Gastrocnemius medialis (tissue), 4 donors: ENCODE results near the gene LRWD1. TPM values are rescaled to one million over a fixed set of nuclear protein-coding genes. Genes with fewer than 3 reads are reported as not detected.

Source experiments
- ATAC-seq, 2 donors: fragments of 150-250 bp; one replicate each; pipeline ENCODE4 v1.9.1; 2016
- DNase-seq, 2 donors: peaks; one replicate each; pipeline ENCODE4 v3.0.0-alpha.2; 2019
- H3K27ac ChIP-seq, 4 donors: fragments of 200-600 bp; sonication (generic); 1 replicate in 1 of 4; 2 replicates in 3 of 4; pipeline ENCODE4 v1.5.1; 2016 to 2018; ENCODE audit warnings: mild to moderate bottlenecking in 2 of 4, moderate library complexity in 1 of 4
- H3K27me3 ChIP-seq, 3 donors: fragments of 200-600 bp; sonication (generic) in 2 of 3; 1 replicate in 1 of 3; 2 replicates in 2 of 3; pipeline versions ENCODE4 v1.5.1 to v1.6.0; 2016 to 2019; ENCODE audit warnings: mild to moderate bottlenecking in 1 of 3, moderate library complexity in 1 of 3
- H3K36me3 ChIP-seq, 2 donors: fragments of 200-600 bp; sonication (generic) in 1 of 2; one replicate each; pipeline ENCODE4 v1.5.1; 2017 to 2018
- H3K4me1 ChIP-seq, 2 donors: fragments of 200-600 bp; sonication (generic) in 1 of 2; one replicate each; pipeline ENCODE4 v1.5.1; 2016 to 2017; ENCODE audit warnings: mild to moderate bottlenecking in 2 of 2
- H3K4me3 ChIP-seq, 4 donors: fragments of 200-600 bp; sonication (generic) in 3 of 4; 1 replicate in 1 of 4; 2 replicates in 3 of 4; pipeline ENCODE4 v1.5.1; 2016 to 2019; ENCODE audit warnings: mild to moderate bottlenecking in 2 of 4
- H3K9me3 ChIP-seq, 3 donors: fragments of 200-600 bp; sonication (generic) in 2 of 3; 1 replicate in 1 of 3; 2 replicates in 2 of 3; pipeline ENCODE4 v1.5.1; 2016 to 2019
- POLR2A ChIP-seq, 2 donors: fragments of 450-650 bp; IDR thresholded peaks; one replicate each; pipeline ENCODE4 v1.6.1; 2017; ENCODE audit warnings: antibody characterized with exemption in 2 of 2, mild to moderate bottlenecking in 2 of 2, moderate library complexity in 2 of 2
- in situ Hi-C, 4 donors: fragments of 200-750 bp; cut with MboI; loops; one replicate each; pipeline versions ENCODE4 v1.15.0 to v1.8.0; 2017; ENCODE audit warnings: low sequenced_read_pairs in 4 of 4
- intact Hi-C: fragments of 100-400 bp; cut with DNase I; formaldehyde crosslinking; loops from one replicate; pipeline ENCODE4 v1.15.1; 2023; ENCODE audit warnings: low total_unique reads
- total RNA-seq, 4 donors: library from RNA; depleted of rRNA; stranded (reverse); fragments of >200 nt; gene quantifications; one replicate each; pipeline versions ENCODE4 v1.1.0 to v1.2.3, GENCODE V29; 2016
- TF ChIP-seq, protein P1 (sequence below), 5 experiments: fragments of 450-650 bp in 3 of 5; fragments of 200-600 bp in 2 of 5; sonication (generic) in 2 of 5; IDR thresholded peaks in 4 of 5; conservative IDR thresholded peaks in 1 of 5; 1 replicate in 4 of 5; 2 replicates in 1 of 5; pipeline ENCODE4 v1.5.1; 2016 to 2019; ENCODE audit warnings: antibody characterized with exemption in 5 of 5, mild to moderate bottlenecking in 3 of 5, moderate library complexity in 3 of 5

Gene LRWD1
- total RNA-seq, 4 donors from 2014 or later: 7.5 to 24.5 (median 18.0) TPM

DNA sequence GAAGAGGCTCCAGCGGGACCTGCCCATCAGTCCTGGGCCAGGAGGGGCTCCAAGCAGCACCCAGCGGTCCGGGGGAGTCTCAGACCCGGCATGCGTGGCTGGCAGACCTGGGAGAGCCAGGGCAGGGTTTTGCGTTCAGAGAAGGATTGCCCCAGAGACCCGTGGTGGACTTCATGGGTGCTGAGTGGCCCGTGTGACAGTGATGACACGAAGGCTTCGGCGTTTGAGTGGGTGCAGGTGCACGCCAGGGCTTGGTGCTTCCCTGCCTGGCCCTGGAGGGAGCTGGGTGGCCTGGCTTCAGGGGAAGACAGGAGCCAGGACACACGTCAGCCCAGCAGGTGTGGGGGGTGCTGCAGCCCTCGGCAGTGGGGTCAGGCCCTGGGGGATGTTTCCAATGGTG lies 17.5 kb upstream of the LRWD1 start:
- Histone ChIP-seq H3K9me3 (no peaks in the 10 kb centered on the region), H3K36me3 (no peaks in the 10 kb centered on the region), H3K27me3 (no peaks in the 10 kb centered on the region), H3K4me3 (no peak overlapping the region), H3K4me1 (no peaks in the 10 kb centered on the region), H3K27ac (no peak overlapping the region)
- TF ChIP-seq, protein P1, sequence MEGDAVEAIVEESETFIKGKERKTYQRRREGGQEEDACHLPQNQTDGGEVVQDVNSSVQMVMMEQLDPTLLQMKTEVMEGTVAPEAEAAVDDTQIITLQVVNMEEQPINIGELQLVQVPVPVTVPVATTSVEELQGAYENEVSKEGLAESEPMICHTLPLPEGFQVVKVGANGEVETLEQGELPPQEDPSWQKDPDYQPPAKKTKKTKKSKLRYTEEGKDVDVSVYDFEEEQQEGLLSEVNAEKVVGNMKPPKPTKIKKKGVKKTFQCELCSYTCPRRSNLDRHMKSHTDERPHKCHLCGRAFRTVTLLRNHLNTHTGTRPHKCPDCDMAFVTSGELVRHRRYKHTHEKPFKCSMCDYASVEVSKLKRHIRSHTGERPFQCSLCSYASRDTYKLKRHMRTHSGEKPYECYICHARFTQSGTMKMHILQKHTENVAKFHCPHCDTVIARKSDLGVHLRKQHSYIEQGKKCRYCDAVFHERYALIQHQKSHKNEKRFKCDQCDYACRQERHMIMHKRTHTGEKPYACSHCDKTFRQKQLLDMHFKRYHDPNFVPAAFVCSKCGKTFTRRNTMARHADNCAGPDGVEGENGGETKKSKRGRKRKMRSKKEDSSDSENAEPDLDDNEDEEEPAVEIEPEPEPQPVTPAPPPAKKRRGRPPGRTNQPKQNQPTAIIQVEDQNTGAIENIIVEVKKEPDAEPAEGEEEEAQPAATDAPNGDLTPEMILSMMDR (IDR thresholded peaks at IDR 0.05 in 4 of 5, conservative IDR thresholded peaks at IDR 0.05 in 1 of 5): no peak
- no peak for TF ChIP-seq POLR2A (IDR thresholded peaks at IDR 0.05)
- ATAC-seq (no peak), DNase-seq (no peak)
- intact Hi-C loops: no loop called here
- in situ Hi-C loops: no loop called here

DNA sequence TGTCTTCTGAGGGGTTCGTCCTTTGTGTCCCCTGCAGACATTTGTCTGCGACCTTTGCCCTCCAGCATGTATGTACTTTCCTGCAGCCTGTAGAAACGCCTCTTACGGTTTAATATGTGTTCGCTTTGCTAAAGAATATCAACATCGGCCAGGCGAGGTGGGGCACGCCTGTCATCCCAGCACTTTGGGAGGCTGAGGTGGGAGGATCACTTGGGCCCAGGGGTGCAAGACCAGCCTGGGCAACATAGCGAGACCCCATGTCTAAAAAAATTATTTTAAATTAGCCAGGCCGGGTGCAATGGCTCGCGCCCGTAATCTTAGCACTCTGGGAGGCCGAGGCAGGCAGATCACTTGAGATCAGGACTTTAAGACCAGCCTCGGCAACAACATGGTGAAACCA lies 15.6 kb upstream of the LRWD1 start:
- Histone ChIP-seq H3K9me3 (no peaks in the 10 kb centered on the region), H3K27ac (no peak overlapping the region), H3K4me1 (no peaks in the 10 kb centered on the region), H3K27me3 (no peaks in the 10 kb centered on the region), H3K36me3 (no peaks in the 10 kb centered on the region), H3K4me3 (no peak overlapping the region)
- intact Hi-C loops (no loop called here), in situ Hi-C loops (no loop called here)
- no peak for TF ChIP-seq POLR2A (IDR thresholded peaks at IDR 0.05)
- TF ChIP-seq, protein P1 (IDR thresholded peaks at IDR 0.05 in 4 of 5, conservative IDR thresholded peaks at IDR 0.05 in 1 of 5): no peak
- DNase-seq: no peak
- no peak for ATAC-seq

DNA sequence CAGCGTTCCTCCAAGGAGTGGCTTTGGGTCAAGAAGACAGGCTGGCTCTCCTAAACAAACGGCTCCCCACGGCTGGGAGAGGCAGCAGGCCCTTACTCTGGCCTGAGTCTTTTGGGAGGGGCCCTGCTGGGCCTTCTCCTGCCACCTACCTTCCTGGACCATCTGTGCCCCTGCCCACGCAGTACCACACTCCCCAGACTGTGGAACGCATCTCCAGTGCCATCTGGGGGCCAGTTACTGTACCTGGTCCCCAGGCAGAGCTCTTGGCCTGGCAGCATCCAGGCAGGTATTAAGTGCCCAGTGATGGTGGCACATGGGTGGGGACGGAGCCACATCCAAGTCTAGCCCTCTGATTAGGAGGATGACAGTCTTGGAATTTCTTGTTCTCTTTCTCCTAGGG lies 14.5 kb upstream of the LRWD1 start:
- H3K27me3 ChIP-seq: no peaks in the 10 kb centered on the region

DNA sequence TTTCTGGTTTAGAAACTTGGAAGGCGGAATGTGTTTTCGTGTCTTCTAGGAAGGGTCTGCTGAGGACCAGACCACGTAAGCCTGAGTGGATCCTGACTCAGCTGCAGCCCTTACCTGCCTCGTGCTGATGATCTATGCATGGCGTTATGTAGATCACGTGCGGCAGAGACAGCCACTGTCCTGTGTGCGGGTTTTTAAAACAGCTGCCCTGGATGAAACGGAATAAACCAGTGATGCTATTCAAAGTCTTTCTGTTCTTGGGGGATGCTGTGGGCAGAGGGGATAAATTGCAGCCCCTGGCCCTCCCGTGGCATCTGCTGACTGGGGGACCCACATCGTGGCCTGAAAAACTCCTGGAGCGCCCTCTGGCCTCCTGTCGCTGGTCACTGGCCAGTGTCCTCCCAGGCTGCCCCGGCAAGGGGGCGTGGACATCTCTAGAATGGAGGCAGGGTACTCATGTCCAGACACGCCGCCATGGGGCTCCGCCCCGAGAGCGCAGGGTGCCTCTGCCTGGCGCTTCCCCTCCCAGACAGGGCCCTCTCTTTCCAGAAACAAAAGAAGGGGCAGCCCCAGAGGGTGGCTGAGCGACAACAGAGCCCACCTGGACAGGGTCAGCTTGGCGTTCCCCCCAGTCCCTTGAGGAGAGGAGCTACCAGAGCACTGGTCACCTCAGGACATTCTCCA lies 13.3 kb upstream of the LRWD1 start:
- no peak overlapping the region for H3K4me3 ChIP-seq
- no peaks in the 10 kb centered on the region for H3K27me3 ChIP-seq
- H3K27ac ChIP-seq: no peak overlapping the region
- intact Hi-C loops: no loop called here
- no peak for ATAC-seq
- no peak for TF ChIP-seq POLR2A (IDR thresholded peaks at IDR 0.05)
- TF ChIP-seq, protein P1 (IDR thresholded peaks at IDR 0.05 in 4 of 5, conservative IDR thresholded peaks at IDR 0.05 in 1 of 5): no peak
- DNase-seq: no peak
- no peaks in the 10 kb centered on the region for H3K9me3 ChIP-seq
- in situ Hi-C loops: no loop called here
- peaks cover 0 to 12% of the 10 kb centered on the region in 2 donors for H3K36me3 ChIP-seq
- H3K4me1 ChIP-seq: no peaks in the 10 kb centered on the region

More for the DNA sequence above, 14.5 kb upstream of the LRWD1 start:
- Histone ChIP-seq H3K4me1 (no peaks in the 10 kb centered on the region), H3K36me3 (peaks cover 0 to 2% of the 10 kb centered on the region in 2 donors), H3K9me3 (no peaks in the 10 kb centered on the region), H3K4me3 (no peak overlapping the region), H3K27ac (no peak overlapping the region)
- ATAC-seq (no peak), DNase-seq (no peak)
- intact Hi-C loops (no loop called here), in situ Hi-C loops (no loop called here)
- TF ChIP-seq POLR2A (IDR thresholded peaks at IDR 0.05): no peak
- TF ChIP-seq, protein P1 (IDR thresholded peaks at IDR 0.05 in 4 of 5, conservative IDR thresholded peaks at IDR 0.05 in 1 of 5): peak in 1 of 5 experiments; percentile 6

DNA sequence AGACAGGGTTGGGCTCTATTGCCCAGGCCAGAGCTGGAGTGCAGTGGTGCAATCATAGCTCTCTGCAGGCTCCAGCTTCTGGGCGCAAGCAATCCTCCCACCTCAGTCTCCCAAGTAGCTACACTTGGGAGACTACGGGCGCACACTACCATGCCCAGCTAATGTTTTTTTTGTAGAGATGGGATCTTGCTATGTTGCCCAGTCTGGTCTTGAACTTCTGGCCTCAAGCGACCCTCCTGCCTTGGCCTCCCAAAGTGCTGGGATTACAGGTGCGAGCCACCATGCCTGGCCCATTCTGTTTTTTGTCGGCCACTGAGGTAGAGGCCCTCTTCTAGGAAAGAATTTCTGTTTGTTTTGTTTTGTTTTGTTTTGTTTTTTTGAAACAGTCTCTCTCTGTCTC lies 12.3 kb upstream of the LRWD1 start:
- Histone ChIP-seq H3K36me3 (peaks cover 0 to 21% of the 10 kb centered on the region in 2 donors), H3K4me3 (no peak overlapping the region), H3K4me1 (no peaks in the 10 kb centered on the region), H3K27ac (no peak overlapping the region), H3K9me3 (no peaks in the 10 kb centered on the region), H3K27me3 (no peaks in the 10 kb centered on the region)
- no peak for ATAC-seq
- in situ Hi-C loops (no loop called here), intact Hi-C loops (no loop called here)
- no peak for TF ChIP-seq POLR2A (IDR thresholded peaks at IDR 0.05)
- TF ChIP-seq, protein P1 (IDR thresholded peaks at IDR 0.05 in 4 of 5, conservative IDR thresholded peaks at IDR 0.05 in 1 of 5): no peak
- no peak for DNase-seq
